Bladder microvascular endothelial cell (primary cell): Measurements from ENCODE around the gene AOPEP. TPM values are rescaled to one million over a fixed set of nuclear protein-coding genes. Genes with fewer than 3 reads are reported as not detected.

Source experiments
- total RNA-seq: library from RNA; depleted of rRNA; stranded (reverse); fragments of >200 nt; gene quantifications from 2 replicates; pipeline ENCODE4 v1.2.3, GENCODE V29; 2014

Gene AOPEP
- total RNA-seq: 24.1 and 46.6 TPM in 2 replicates

GRCh38 chr9:94726495-94727191, at the start of gene AOPEP:
TSS of gene AOPEP (plus strand) at chr9:94726699. CDS start at chr9:94759784, 33,085 bp downstream.

Other genes with a start within 250 kb of the AOPEP start
- gene PCAT7, start 171.6 kb upstream of the AOPEP start, total RNA-seq: 0.13 TPM in 1 of 2 replicates, not detected in the other
- not detected in 2 replicates for gene FBP2, start 132.9 kb upstream of the AOPEP start, total RNA-seq
- 0.49 and 0.57 TPM in 2 replicates for gene FBP1, start 87.2 kb upstream of the AOPEP start, total RNA-seq